NCI-H2107 treated with DMSO at 0.1 percent for 48 hours (cell line): ENCODE data around the gene ADAMTS2.

Experiments used
- DNase-seq: peaks from one replicate; lab custom pipeline; 2025; ENCODE audit not compliant: unreplicated experiment; lab: John Stamatoyannopoulos, UW

Gene ADAMTS2

DNA sequence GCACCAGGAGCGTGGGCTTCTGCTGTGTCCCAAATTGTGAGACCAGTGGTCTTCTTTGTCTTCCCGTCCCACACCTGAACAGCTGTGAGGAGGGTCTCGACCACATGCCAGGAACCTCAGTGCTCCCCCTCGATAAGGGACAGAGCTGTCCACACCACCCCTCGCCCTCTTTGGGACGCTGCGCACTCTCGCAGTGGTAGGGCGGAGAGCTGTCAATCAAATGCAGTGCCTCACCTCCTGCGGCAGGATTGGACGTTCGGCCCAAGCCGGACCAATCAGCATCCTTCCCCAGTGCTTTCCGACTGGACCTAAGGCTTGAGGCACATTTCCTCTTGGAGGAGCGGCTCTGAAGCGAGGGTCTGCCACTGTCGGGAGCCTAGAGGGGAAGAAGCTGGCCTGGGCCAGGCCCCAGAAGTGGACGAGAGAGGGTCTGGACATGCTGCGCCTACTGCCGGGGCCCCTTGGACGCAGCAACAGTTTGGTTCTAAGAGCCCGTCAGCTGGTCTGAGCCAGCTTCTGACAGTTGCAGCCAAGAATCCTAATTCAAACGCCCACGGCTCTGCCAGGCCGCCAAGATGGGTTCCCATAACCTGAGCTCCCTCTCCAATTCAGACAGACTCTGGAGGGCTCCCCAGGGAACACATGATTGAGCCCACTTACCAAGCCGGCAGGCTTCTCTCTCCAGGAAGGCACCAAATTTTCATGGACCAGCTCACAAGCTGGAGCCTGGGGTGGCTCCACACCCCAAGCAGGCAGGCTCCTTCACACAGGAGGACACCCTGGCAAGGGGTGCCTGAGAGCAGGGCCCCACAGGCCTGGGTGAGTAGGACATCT lies 28.1 kb upstream of the ADAMTS2 start:
- DNase-seq, result no peak

DNA sequence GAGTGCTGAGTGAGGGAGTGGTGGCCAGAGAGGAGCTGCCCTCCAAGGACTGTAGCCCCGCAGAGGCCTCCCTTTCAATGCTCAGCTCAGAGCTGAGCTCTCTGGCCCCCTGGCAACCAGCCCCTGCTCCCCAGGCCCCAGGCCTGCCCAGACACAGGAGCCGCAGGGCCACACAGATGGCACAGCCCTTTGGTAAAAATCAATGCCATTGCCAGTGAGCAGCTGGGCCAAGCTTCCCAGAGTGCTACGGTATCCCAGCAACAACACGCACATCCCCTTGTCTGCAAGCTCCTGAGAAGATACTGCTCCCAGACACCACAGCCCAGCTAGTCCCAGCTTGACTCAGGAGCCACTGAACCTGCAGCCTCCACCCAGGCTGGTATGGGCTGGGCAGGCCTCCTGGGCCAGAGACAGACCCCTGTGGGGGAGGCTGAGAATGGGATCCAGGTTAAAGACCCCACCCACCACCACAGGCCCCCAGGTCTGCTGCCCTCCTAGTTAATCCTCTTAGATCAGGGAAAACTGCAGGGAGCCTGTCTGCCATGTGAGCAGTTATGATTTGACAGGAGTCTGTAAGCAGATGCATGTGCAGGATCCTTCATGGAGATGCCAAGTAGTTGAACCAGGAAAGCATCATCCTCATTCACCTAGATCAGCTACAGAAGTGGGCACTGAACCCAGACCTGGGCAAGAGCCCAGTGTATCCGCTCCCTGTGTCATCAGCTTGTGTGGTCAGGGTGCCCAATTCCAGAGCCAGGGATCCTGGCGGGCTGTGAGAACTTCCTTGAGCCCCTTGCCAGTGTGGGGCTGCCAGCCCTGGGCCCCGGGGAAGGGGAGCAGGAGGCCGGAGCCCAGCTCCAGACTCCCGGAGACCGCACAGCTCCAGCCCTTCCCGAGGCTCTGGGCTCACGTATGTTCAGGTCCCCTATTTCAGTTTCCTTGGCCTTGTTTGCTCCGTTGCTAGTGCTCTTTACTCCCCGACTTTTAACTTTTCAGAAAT lies 26.7 kb upstream of the ADAMTS2 start:
- no peak for DNase-seq

DNA sequence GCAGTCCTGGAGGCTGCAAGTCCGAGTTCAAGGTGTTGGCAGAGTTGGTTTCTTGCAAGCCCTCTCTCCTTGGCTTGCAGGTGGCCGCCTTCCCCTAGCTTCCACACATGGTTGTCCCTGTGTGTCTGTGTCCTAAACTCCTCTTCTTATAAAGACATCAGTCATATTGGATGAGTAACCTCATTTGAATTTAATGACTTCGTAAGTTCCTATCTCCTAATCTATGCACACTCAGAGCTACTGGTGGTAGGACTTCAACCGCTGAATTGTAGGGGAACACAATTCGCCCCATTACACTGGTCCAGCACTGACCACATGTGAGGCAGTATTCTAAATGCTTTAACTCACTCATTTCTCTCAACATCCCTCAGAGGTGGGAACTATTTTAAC lies 25.9 kb upstream of the ADAMTS2 start:
- no peak for DNase-seq

DNA sequence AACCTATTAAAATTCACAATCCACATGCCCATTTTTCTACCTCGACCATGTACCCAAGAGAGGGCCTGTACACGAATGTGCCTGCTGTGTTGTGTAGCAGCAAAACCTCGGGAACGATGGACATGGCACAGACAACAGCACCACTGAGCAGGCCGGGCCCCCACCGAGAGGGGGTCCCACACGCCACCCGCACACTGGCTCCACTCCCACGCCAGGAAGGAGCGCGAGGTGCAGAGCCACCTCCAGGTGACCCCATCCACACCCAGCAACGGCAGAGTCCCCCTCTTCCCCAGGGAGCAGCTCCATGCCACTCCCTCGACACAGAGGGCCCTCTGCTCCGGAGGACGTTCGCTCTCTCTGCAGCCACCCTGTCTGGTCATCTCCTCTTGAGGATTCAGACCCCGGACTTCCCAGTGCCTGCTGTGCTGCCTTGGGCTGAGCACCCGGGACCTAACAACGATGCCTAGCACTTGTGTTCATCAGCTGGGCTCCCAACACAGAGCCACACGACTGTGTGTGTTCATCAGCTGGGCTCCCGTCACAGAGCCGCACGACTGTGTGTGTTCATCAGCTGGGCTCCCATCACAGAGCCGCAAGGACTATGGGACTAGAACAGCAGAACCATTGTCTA lies 25.3 kb upstream of the ADAMTS2 start:
- DNase-seq, result no peak

DNA sequence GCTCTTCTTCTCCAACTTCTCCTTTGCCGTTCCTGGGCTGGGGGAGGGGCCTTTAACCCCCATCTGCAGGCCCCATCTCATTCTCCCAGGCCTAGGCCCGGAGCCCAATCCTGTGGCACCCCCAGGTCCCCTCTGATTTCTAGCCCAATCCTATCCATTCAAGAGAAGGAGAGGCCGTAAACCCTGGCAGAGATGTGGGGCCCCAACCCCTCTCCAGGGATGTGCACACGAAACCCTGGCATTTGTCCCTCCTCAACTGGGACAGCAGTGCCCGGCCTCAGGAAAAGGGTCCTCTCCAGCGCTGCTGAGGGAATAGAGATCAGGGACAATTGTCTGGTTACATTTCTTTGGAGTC lies 24.2 kb upstream of the ADAMTS2 start:
- no peak for DNase-seq

DNA sequence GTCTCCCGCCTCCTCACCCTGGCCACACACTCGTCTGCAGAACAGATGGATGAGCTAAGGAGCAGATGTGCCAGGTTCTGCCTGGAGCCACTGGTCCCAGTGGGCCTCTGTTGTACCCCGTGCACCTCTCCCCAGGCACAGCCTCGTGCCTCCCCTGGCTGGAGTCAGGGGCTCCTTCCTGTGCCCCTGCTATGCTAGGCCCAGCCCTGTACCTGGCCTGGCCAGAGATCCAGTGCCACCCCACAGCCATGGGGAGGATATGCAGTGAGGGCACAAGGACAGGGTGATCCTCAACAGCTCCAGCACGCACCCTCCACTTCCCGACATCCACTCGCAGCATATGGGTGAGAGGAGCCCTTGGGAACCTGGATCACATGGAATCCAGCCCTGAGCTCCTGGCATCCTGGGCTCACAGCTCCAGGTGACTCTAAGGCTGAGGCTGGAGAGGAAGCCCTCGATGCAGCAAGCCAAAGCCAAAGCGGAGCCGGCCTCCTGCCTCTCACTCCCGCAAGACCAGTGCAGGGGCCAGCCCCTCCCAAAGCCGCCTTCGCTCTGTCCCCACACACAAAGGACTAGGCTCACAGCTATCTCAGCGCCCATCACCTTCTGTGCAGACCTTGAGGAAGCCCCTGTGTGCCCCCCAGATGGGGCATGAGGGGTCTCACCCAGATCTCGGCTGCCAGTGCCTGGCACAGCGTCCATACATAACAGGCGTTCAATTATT lies 23.7 kb upstream of the ADAMTS2 start:
- no peak for DNase-seq

DNA sequence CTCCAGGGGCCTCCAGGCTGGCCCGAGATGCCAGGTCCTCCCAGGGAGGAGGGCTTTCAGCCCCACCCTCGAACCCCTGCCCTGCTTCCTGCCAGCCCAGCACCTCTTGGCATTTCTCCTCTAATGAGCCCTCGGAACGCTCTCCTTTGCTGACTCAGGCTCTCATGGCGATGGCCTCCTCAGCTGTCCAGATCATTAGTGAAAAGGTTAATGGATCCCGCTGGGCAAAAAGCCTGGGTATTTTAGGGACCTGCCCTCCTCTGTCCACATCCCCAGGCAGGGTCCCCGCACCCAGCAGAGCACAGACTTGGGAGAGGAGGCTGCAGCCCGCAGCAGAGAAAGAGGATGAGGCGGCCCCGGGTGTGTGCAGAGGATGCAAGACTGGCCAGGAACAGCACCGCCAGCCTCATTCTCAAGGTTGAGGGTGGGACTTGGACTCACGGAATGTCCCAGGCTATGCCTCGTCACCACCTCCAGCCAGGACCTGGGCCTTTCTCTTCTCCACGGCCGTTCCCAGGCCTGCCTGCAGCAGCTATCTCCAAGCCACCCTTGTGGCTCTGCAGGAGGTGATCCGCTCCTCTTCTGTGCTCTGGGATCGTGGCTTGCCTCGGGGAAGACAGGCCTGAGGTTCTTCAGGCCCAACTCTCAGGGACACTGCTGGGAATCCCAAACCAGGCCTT lies 23.0 kb upstream of the ADAMTS2 start:
- no peak for DNase-seq

DNA sequence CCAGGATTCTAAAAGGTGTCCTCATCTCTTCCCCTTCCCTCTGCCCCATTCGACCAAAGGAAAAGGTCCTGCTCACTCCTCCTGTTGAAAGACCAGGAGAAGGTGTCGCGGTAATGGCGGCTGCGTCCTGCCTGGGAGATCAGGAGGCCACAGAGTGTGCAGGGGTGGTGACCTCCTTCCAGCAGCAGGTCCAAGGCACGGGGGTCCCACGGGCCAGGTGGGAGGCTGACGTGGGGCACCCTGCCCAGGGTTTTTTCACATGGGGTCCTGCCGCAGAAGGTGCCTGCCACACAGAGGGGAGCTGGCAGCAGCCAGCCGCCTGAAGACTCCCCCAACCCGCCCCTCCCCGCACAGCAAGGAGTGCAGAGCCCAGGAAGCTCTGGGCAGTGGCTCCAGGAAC lies 22.2 kb upstream of the ADAMTS2 start:
- no peak for DNase-seq

DNA sequence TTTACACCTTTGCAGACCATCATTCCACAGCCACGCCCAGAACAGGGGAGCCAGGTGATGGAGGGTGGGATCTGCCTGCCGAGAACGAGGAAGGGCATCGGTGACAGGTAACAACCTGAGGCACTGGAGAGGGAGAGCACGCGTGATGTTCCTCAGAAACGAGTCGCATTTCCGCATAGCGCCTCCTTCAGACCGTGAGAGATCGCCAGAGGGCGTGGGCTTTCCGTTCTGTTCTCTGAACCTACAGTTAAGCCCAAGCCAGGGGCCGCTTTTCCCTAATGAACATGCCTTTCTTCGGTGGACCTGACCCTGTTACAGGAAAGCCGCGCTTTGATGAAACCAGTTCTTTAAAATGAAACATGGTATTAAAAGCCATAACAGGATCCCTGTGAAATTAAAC lies 17.1 kb upstream of the ADAMTS2 start:
- no peak for DNase-seq

DNA sequence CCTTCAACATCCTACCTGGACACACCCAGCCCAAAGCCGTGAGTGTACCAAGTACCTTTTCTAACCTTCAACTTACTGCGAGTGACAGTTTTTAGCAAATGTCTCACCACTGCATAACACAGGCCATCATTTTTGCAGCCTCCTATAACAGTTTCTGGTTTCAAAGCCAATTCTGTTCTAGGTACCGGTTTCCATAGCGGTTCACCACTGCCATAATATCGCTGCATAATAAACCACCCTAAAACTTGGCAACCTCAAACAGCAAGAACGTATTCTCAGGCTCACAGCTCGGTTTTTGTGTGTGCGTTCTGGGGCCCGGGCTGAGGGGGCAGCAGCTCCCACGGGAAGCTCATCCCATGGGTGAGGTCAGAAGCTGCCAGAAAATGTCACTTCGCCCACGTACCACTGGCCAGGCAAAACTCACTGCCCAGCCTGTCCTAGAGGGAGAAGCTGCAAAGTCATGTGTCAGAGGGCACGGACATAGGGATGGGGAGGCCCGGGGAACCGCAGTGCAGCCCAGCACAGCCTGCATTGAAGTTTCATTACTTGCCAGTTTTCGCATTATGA lies 15.9 kb upstream of the ADAMTS2 start:
- DNase-seq, result no peak

DNA sequence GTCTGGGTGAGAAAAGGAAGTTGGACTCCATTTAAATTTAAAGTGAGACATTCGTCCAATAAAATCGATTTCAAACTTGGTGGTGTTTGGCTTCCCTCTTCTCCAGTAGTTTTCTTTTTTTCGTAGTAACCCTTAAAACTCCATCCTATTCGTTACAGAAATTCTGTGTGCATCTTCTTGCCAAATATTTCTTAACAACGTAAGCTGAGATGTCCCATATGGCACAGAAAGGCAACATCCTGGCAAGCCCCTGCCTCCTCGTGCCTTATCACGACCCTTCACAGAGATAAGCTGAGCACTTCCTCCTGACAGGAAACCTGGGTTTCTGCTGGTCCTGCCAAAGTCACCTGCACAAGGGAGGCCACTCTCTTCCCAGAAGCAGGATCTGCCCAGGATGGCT lies 11.8 kb upstream of the ADAMTS2 start:
- DNase-seq, result no peak

DNA sequence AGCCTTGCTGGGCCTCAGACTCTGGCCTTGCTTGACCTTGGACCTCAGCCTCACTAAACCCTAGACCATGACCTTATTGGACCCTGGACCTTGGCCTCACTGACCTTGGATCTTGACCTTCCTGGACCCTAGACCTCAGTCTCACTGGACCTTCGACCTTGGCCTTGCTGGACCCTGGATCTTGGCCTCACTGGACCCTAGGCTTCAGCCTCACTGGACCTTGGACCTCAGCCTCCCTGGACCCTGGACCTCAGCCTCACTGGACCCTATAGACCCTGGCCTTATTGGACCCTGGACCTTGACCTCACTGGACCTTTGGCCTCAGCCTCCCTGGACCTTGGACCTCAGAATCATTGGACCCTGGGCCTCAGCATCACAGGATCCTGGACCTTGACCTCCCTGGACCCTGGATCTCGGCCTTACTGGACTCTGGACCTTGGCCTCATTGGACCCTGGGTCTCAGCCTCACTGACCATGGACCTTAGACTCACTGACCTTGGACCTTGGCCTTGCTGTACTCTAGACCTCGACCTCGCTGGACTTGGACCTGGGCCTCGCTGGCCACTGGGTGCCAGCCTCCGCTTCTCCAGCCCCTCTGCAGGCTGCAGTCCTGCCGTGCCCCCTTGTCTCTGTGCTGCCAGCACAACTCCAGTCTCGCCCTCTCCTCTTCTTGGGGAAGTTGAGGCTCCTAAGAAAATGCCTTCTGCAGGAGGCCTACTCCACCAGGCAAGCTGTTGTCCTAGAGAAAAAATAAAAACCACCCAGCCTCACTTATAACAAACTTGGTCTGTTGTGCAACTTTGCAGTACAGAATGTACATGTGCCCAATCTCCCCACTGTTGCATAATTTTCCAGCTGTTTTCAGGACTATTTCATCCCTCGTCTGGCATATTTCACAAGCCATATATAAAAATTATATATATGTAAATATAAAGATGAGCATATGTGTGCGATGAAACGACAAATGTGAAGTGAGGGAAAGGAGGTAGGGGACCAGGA lies 11.0 kb upstream of the ADAMTS2 start:
- no peak for DNase-seq

DNA sequence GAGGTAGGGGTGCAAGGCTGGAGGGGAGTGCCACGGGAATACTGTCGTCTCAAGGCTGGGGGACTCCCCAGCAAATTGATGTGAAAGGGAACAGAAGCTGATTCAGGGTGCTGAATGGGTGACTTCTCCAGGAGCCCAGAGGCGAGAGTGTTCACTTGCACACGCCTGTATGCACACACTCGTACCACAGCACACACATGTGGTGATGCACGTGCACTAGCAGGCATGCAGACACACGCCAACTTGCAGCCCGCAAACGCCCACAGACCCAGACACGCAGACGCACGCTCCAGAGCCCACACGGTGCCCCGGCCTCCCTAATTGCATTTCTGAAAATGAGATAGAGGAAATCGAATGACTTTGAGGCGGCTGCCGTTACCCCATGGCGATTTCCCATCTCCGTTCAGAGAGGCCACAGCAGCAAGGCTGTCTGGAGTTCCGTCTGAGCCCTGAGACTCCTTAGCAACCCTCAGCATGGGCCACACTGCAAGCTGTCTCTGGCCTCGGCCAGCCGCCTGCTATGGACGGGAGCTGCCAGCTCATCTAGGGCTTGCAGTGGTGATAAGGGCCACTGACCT lies 9.1 kb upstream of the ADAMTS2 start:
- DNase-seq, result no peak

DNA sequence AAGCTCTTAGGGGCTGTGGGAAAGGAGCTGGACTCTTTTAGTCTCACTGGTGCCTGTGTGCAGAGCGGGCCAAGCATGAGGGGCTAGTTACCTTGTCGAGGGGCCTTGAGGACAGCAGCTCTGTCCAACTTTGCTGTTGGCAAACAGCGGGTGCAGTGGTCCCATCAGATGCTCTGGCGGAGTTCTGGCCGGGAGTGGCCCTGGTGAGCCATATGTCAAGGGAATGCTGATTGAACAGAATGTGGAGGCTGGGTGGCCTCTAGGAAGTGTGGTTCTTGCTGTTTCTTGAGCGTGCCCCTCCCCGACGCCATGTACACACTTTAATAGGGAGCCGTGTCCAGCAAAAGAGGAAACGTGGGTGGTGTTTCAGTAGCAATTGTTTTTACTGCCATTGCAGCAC lies 3.6 kb upstream of the ADAMTS2 start:
- no peak for DNase-seq

DNA sequence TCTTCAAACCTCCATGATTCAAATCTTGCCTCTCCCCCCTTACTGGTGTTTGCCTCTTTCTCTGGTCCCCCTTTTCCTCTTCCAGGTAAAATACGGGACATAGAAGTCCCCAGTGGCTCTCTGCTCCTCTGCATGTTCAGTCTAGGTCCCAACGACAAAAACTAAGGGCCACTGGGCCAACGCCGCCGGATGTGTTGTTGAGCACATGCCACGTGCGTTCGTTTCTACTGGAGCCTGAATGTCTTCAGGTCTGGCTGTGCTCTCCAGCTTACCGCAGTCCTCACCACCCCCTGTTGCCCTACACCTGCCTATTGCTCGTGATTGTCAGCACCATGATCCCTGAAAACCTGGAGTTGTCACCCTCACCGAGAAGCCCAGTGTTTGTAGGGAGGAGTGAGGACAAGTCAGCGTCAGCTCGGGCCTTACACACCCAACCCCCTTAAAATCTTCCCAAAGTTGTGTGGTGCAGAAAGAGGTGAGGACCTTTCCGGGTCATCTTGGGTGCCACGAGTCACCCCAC lies 2.8 kb upstream of the ADAMTS2 start:
- no peak for DNase-seq

DNA sequence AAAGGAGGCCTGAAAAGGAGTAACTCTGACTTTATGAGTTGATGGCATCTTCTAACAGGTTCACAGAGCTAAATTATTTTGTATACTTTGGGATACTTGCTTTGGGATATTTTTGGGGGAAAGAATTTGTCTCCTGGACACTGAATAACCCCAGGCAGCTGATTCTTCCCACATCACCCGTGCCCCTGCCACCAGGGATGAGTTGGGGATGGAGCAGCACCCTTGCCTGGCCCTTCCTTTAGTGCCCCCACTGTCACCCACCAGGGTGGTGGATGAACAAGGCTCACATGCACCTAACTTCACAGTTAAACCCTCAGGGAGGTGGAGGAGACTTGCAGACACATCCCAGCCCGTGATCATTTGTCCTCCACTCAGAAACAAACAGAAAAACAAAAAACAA lies 2.3 kb upstream of the ADAMTS2 start:
- no peak for DNase-seq

DNA sequence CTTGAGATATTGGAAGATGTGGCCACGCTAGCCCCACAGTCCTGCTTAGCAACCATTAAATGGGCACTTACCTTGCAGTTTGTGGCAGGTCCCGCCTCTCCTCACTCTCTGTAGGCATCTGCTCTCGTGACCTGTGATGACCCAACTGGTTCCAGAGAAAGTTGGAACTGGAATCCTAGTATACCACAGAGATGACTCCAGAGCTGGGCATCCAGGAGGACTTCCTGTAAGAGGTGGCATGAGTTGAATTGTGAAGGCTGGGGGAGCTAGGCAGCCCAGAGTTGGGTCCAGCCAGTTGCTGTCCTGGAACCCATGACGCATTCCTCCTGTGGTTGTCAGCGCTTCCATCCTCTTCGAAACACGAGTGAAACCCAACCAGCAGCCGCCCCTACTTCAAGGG lies 1.6 kb upstream of the ADAMTS2 start:
- DNase-seq, result no peak

DNA sequence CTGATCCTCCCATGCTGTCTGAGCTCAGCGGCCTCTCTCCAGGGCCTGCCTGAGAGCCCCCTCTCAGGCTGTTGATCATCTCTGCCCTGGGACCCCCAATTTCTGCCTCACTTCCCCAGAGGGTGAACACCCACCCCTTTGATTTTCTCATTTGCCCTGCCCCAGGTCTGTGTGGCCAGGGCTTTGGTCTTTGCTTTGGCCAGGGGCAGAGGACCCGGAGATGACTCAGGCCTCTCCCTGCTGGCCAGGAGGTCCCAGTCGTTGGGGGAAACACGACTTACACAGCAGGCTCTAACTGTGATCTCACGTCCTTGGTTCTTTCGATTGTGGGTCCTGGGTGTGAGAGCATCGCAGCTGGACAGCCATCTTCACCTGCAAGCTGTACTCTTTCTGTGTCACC lies 1.1 kb upstream of the ADAMTS2 start:
- DNase-seq, result no peak

DNA sequence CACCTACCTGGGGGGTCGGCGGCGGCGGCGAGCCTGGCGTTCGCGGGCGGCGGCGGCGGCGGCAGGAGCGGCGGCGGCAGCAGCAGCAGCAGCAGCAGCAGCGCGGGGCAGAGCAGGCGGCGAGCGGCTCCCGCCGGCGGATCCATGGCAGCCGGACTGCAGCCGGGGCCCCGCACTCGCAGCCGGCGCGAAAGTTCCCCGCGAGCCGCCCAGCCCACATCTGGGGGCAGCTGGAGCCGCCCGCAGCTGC lies 153 bp downstream of the ADAMTS2 start:
- DNase-seq, result no peak
